ENCODE results near the gene MLN. TPM values are rescaled to one million over a fixed set of nuclear protein-coding genes. Genes with fewer than 3 reads are reported as not detected.

The MLN gene
- total RNA-seq, 1 donor from 2014 or later = not detected

DNA sequence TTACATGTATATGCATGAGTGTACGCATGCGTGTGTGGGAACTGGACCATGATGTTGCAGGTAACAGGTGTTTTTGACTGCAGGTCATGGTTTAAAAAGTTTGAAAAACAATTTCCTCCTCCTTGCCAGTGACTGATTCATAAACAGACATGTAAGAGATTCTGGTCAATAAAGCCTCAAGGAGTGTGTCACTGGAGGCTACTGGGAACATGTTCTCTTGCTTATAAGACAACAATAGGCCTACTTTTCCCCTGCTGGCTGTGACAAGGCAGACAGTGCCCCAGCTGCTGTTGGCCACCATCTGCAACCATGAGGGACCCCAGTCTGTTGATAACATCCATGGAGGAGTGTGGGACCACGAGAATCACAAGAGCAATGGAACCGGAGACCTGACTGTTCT, 27.6 kb downstream of the MLN start:
- Mint-ChIP-seq H3K4me3 (ENCODE audit: unreplicated experiment) (no peak overlapping the region), H3K9me3 (ENCODE audit: unreplicated experiment) (no peaks in the 10 kb centered on the region), H3K4me1 (ENCODE audit: unreplicated experiment) (peaks cover 47% of the 10 kb centered on the region), H3K27me3 (ENCODE audit: unreplicated experiment) (peaks cover 11% of the 10 kb centered on the region), H3K36me3 (ENCODE audit: low read depth, unreplicated experiment) (peaks cover 59% of the 10 kb centered on the region), H3K27ac (ENCODE audit: unreplicated experiment) (no peak overlapping the region)
- no peak for DNase-seq (ENCODE audit: low spot score)
- TF ChIP-seq, protein P1, sequence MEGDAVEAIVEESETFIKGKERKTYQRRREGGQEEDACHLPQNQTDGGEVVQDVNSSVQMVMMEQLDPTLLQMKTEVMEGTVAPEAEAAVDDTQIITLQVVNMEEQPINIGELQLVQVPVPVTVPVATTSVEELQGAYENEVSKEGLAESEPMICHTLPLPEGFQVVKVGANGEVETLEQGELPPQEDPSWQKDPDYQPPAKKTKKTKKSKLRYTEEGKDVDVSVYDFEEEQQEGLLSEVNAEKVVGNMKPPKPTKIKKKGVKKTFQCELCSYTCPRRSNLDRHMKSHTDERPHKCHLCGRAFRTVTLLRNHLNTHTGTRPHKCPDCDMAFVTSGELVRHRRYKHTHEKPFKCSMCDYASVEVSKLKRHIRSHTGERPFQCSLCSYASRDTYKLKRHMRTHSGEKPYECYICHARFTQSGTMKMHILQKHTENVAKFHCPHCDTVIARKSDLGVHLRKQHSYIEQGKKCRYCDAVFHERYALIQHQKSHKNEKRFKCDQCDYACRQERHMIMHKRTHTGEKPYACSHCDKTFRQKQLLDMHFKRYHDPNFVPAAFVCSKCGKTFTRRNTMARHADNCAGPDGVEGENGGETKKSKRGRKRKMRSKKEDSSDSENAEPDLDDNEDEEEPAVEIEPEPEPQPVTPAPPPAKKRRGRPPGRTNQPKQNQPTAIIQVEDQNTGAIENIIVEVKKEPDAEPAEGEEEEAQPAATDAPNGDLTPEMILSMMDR (IDR thresholded peaks at IDR 0.05; ENCODE audit: unreplicated experiment) = no peak

DNA sequence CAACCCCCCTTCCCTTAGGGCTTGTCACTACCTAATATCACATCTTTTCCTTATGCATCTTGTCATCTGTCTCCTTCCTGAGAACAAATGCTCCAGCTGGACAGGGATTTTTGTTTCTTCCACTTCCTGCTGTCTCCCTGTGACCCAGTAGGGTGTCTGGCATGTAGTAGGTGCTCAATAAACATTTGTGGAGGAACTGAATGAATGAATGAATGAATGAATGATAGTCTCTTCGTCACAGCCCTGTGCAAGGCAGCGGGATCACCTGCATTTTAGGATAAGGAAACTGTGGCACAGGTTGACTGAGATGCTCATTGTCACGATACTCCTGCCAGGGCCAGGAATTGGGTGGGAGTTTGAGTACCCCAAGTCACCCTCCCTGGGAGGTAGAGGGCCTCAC, 29.0 kb downstream of the MLN start:
- peak overlapping the region; percentile 34 for H3K4me3 Mint-ChIP-seq (ENCODE audit: unreplicated experiment)
- no peaks in the 10 kb centered on the region for H3K9me3 Mint-ChIP-seq (ENCODE audit: unreplicated experiment)
- peaks cover 36% of the 10 kb centered on the region for H3K4me1 Mint-ChIP-seq (ENCODE audit: unreplicated experiment)

DNA sequence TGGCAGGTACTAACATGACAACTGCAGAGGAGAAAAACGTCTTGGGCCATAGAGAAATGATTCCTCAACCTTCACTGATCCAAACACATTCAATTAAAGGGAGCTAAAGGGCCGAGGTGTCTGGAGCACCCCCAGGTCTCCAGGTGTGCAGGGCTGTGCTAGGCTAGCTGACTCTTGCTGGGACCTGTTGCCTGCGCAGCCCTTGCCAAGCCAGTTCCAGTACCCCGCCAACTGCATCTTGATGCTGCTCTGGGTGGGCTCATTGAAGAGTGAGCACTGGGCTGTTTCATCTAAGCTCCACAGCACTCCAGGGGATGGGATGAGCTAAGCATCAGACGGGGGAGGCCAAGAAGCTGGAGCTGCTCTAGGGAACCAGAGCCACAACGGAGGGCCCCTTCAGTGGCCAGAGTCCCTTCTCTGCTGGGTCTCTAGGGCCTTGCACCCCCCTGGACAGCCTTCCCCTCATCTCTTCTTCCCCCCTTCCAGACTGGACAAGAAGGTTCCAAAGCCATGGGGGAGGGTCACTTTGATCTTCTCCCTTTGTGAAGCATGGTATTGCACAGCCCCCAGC, 30.8 kb downstream of the MLN start:
- Mint-ChIP-seq H3K27ac (ENCODE audit: unreplicated experiment) (peak overlapping the region; percentile 7), H3K4me3 (ENCODE audit: unreplicated experiment) (peak overlapping the region; percentile 14), H3K9me3 (ENCODE audit: unreplicated experiment) (no peaks in the 10 kb centered on the region), H3K4me1 (ENCODE audit: unreplicated experiment) (peaks cover 29% of the 10 kb centered on the region), H3K36me3 (ENCODE audit: low read depth, unreplicated experiment) (peaks cover 48% of the 10 kb centered on the region), H3K27me3 (ENCODE audit: unreplicated experiment) (peaks cover 2% of the 10 kb centered on the region)
- TF ChIP-seq, protein P1 (IDR thresholded peaks at IDR 0.05; ENCODE audit: unreplicated experiment) = no peak
- DNase-seq (ENCODE audit: low spot score) = no peak

More for the DNA sequence above, 29.0 kb downstream of the MLN start:
- TF ChIP-seq, protein P1 (IDR thresholded peaks at IDR 0.05; ENCODE audit: unreplicated experiment) = no peak
- DNase-seq (ENCODE audit: low spot score) = no peak
- H3K27me3 Mint-ChIP-seq (ENCODE audit: unreplicated experiment) = peaks cover 4% of the 10 kb centered on the region
- H3K36me3 Mint-ChIP-seq (ENCODE audit: low read depth, unreplicated experiment) = peaks cover 54% of the 10 kb centered on the region
- H3K27ac Mint-ChIP-seq (ENCODE audit: unreplicated experiment) = no peak overlapping the region

DNA sequence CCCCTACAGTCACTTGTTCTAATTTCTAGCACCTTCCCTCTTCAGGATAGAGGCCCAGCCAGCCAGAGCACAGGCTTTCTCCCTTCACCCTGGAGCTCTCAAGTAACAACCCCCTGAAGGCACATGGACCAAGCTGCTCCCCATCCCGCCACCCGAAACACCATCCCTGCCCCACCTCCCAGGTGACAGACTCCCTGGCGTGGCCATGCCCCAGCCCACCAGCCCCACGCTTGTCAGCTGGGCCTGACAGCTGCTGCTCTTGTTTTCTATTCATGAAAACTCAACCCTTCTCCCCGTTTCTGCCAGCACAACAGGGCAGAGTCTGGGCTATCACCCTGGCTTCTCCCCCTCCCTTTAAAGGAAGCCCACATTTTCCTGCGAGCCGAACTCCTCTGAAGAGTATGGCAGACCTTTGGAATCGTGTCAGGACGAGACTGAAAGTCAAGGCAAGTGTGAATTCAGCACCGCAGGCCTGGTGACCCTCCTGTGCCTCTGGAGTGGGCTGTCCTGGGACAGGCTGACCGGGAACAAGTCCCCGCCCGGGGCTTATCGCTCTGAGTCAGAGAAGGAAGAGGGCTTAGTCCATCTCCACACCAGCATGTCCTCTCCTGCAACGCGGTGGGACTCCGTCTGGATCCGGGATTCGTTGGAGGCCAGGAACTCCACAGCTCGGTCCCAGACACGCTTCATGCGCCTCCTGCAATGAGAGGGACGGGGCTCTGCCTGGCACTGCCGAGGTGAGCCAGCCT, 31.5 kb downstream of the MLN start:
- Mint-ChIP-seq H3K9me3 (ENCODE audit: unreplicated experiment) (no peaks in the 10 kb centered on the region), H3K4me1 (ENCODE audit: unreplicated experiment) (peaks cover 25% of the 10 kb centered on the region), H3K27me3 (ENCODE audit: unreplicated experiment) (peaks cover under 1% of the 10 kb centered on the region), H3K4me3 (ENCODE audit: unreplicated experiment) (peak overlapping the region; percentile 67), H3K36me3 (ENCODE audit: low read depth, unreplicated experiment) (peaks cover 41% of the 10 kb centered on the region), H3K27ac (ENCODE audit: unreplicated experiment) (peak overlapping the region; percentile 7)
- TF ChIP-seq, protein P1 (IDR thresholded peaks at IDR 0.05; ENCODE audit: unreplicated experiment) = no peak
- DNase-seq (ENCODE audit: low spot score) = no peak

Measured in endothelial cell (in vitro differentiated cells).